ENCODE results near the gene KRTAP19-7.

Gene KRTAP19-7

GRCh38 chr21:30555095-30555494, 6.0 kb downstream of the KRTAP19-7 start:
- DNase-seq (ENCODE audit: low read depth): no peak
- TF ChIP-seq CTCF (IDR thresholded peaks at IDR 0.05; ENCODE audit: insufficient read depth, low read depth, low read length, missing control alignments): no peak
- H3K4me3 ChIP-seq (ENCODE audit: low read depth, low read length): no peak overlapping the region

- DNase-seq (ENCODE audit: low read depth): no peak
- TF ChIP-seq CTCF (IDR thresholded peaks at IDR 0.05; ENCODE audit: insufficient read depth, low read depth, low read length, missing control alignments): no peak
- H3K4me3 ChIP-seq (ENCODE audit: low read depth, low read length): no peak overlapping the region
These were observed 8.3 kb downstream of the KRTAP19-7 start for GRCh38 chr21:30552782-30553181.

GRCh38 chr21:30541764-30542163, 19.4 kb downstream of the KRTAP19-7 start, which contains the start of gene KRTAP19-6:
TSS of gene KRTAP19-6 (minus strand) at chr21:30541864. CDS start at chr21:30541833, 31 bp downstream.
- H3K4me3 ChIP-seq (ENCODE audit: low read depth, low read length): no peak within 1 kb of the TSS
- no peak for TF ChIP-seq CTCF (IDR thresholded peaks at IDR 0.05; ENCODE audit: insufficient read depth, low read depth, low read length, missing control alignments)
- no peak for DNase-seq (ENCODE audit: low read depth)

GRCh38 chr21:30518876-30519275, 42.2 kb downstream of the KRTAP19-7 start:
- no peak for DNase-seq (ENCODE audit: low read depth)
- no peak for TF ChIP-seq CTCF (IDR thresholded peaks at IDR 0.05; ENCODE audit: insufficient read depth, low read depth, low read length, missing control alignments)
- H3K4me3 ChIP-seq (ENCODE audit: low read depth, low read length): no peak overlapping the region

- DNase-seq (ENCODE audit: low read depth): no peak
- no peak overlapping the region for H3K4me3 ChIP-seq (ENCODE audit: low read depth, low read length)
- TF ChIP-seq CTCF (IDR thresholded peaks at IDR 0.05; ENCODE audit: insufficient read depth, low read depth, low read length, missing control alignments): no peak
These were observed 45.4 kb downstream of the KRTAP19-7 start for GRCh38 chr21:30515681-30516080.
